Stimulated activated CD4-positive, alpha-beta T cell treated with anti-CD3 and anti-CD28 coated beads, TNF-alpha, amount 100 ng/mL, for 4 hours (primary cell): ENCODE results near the gene CALML5.

Experiments
- DNase-seq, 3 experiments: peaks; one replicate each; pipeline ENCODE4 v3.0.0-alpha.2; 2020; ENCODE audit warnings: low read depth in 3 of 3

Gene CALML5

GRCh38 chr10:5533098-5533731 lies 33.8 kb upstream of the CALML5 start:
- no peak for DNase-seq

DNA sequence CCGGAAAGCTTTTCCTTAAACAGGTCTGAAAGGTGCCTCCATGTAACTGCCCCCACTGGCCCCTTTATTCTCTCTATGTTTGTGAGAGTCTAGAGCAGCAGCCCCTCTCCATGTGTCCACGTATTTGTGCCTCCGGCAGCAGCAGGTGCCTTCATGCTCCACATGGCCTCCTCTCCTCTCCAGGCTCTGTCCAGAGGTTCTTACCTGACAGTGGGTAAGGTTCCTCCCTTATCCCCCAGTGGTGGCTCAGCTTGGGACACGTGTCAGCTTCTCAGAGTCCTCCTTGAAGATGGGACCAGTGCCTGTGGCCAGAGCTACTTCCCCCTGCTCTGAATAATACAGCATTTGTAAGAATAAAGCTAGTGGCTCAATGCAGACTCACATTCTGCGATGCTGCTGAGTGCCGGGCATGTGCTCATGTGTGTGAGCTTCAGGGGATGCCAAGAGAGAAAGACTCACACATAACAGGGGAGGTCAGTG lies 33.3 kb upstream of the CALML5 start:
- DNase-seq: no peak

DNA sequence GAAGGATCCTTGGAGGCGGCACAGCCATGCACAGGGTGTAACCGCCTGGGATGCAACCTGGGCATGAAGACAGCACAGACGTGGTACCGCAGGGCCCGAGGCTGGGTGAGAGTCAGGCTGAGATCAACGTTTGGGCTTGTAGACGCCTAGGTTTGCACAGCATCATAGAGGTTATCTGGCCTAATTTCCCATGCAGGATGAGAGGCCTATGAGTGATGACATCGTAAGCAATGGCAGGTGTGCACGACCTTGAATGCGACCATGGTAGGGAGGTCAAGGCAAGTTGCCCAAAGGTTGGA lies 32.9 kb upstream of the CALML5 start:
- no peak for DNase-seq

DNA sequence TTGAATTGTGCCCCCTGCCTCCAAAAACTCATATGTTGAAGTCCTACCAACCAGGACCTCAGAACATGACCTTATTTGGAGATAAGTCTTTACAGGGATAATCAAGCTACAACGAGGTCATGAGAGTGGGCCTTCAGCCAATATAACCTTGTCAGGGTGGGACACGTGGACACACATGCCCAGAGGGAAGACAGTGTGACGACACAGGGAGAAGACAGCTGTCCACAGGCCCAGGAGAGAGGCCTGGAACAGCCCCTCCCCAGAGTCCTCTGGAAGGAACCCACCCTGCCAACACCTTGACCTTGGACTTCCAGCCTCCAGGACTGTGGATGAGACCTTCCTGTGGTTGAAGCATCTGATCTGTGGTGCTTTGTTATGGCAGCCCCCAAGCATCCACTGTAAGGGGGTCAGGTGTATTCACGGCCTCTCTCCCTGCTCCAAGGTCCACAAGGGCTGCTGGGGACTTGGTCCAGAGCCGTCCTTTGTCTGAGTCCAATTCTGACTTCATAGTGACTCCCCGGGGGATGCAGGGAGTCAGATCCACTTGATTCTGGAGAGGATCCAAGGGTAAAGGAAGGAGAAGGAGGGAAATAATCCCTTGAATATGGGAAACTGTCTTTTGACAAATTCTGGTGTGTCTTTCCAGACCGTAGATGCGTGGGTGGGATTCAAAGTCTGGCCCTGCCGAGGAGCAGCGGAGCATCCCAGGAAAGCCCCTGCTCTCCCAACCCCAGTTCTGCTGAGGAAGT lies 32.4 kb upstream of the CALML5 start:
- DNase-seq: no peak

GRCh38 chr10:5530846-5531557 lies 31.6 kb upstream of the CALML5 start:
- DNase-seq: no peak

- DNase-seq: no peak
Observed at GRCh38 chr10:5530412-5530806, 31.0 kb upstream of the CALML5 start.

GRCh38 chr10:5529702-5530411 lies 30.5 kb upstream of the CALML5 start:
- no peak for DNase-seq

- DNase-seq: no peak
Observed at GRCh38 chr10:5528989-5529701, 29.8 kb upstream of the CALML5 start.

GRCh38 chr10:5527332-5528200 lies 28.2 kb upstream of the CALML5 start:
- DNase-seq: no peak

- DNase-seq: no peak
Observed at GRCh38 chr10:5526691-5527331, 27.4 kb upstream of the CALML5 start.

GRCh38 chr10:5525561-5526341 lies 26.4 kb upstream of the CALML5 start:
- DNase-seq: no peak

DNA sequence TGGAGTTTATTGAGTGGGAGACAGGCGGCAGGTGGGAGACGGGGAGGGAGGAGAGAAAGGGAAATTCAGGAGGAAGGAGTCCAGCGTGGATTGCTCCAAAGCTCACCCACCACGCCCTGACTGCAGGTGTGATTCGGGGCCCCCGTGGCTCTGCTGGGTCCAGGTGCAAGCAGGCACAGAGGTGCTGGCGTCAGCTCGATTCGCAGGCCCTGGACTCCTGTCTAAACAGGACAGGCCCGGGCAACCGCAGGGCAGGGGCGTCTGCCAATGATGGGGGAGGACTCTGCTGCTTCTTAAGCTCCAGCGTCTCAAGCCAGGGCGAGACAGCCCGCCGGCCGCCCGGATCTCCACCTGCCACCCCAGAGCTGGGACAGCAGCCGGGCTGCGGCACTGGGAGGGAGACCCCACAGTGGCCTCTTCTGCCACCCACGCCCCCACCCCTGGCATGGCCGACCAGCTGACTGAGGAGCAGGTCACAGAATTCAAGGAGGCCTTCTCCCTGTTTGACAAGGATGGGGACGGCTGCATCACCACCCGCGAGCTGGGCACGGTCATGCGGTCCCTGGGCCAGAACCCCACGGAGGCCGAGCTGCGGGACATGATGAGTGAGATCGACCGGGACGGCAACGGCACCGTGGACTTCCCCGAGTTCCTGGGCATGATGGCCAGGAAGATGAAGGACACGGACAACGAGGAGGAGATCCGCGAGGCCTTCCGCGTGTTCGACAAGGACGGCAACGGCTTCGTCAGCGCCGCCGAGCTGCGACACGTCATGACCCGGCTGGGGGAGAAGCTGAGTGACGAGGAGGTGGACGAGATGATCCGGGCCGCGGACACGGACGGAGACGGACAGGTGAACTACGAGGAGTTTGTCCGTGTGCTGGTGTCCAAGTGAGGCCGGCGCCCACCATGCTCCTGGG lies 25.5 kb upstream of the CALML5 start, which contains the start of gene CALML3:
Gene CALML3, plus strand, starts transcription at position 321 of the 920 bp plus-strand sequence. Its CDS starts 125 bp downstream, at position 446.
- DNase-seq: no peak

DNA sequence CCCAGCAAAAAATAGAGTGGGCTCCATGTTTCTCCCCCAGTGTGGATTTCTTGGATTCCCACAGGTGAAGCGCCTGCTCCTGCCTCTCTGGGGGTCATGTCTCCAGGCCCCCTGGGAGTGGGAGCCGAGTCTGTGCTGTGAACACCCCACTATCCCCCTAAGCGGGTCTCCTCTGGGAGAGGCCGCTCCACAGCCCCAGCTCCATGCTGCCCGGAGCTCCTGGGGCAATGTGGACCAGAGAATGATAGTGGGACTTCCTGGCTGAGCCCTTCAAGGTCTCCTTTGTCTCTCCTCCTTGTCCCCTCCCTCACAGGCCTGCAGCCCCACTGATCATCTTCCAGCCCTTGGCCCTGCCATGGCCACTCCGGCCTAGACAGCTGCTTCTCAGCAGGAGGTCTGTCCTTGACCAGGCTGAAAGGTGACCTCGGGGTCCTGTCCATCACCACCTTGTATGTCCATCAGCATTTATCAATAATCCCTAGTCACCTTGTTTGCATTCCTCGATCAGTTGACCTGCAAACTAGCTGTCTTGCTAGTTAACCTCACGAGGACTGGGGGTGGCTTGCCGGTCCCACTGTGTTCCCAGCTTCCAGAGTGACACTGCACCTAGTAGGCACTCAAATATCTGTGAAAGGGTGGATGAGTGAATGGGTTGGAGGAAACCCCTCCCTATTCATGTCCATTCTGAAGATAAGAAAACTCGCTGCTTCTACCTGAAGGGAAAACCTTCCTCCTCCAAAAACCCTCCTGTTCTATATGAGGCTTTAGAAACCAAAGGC lies 24.6 kb upstream of the CALML5 start:
- DNase-seq: no peak

GRCh38 chr10:5522913-5523560 lies 23.7 kb upstream of the CALML5 start:
- no peak for DNase-seq

- DNase-seq: no peak
Observed at GRCh38 chr10:5519054-5519453, 19.7 kb upstream of the CALML5 start.

DNA sequence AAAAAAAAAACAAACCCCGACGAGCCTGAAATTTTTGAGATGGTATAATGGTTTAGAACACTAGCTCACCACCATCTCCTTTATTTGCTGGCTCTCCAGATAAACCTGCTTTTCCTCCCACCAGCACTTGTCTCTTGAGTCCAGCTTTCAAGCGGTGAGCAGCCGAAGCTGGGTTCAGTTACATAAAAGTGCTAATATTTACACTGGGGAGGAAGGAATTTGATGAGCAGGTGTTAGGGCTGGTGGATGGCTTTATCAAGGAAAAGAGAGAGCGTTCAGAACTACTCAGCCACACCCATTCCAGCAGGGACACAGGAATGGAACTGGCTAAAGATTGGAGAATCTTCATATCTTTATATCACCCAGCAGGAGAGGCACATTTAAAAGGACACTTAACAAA lies 18.8 kb upstream of the CALML5 start:
- no peak for DNase-seq

- no peak for DNase-seq
Observed at GRCh38 chr10:5517546-5517945, 18.2 kb upstream of the CALML5 start.
